GM18508 (cell line): ENCODE measurements around the gene SPIN2A.
"Not testable (repeated sequence)": the region's sequence is repeated elsewhere in the genome, so short reads cannot be mapped to it uniquely, and the experiment has no call there.

Experiments
- ATAC-seq: cut with Tn5 transposase; IDR thresholded peaks from one replicate; pipeline ENCODE4 v1.9.1; 2021; ENCODE audit warnings: moderate number of reproducible peaks; ENCODE audit not compliant: insufficient read depth, unreplicated experiment

Gene SPIN2A

DNA sequence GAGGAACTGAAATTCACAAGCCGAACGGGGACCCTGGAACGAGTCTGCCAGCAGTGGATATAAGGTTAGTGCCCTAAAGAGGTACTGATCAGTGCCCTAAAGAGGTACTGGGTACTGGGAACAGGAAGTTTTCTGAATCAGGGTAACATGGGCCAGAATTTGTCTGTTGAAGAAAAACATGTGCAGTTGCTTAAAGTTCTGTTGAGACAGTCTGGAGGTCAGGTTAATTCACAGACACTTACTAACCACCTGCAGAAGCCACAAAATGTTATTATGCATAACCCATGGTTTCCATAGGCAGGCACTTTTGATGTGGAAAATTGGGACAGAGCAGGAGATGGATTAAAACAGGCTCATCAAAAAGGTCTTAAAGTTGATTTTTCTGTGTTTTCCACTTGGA, 33.7 kb downstream of the SPIN2A start:
- ATAC-seq, result no peak

- ATAC-seq, result not testable (repeated sequence)
Observed at GRCh38 chrX:57102918-57103317, 34.3 kb downstream of the SPIN2A start.
